Endometrium (tissue), 2 donors: ENCODE measurements around the gene SMIM29.
"Not testable (repeated sequence)": the region's sequence is repeated elsewhere in the genome, so short reads cannot be mapped to it uniquely, and the experiment has no call there.

Experiments used
- FAIRE-seq: peaks from 2 replicates; lab custom pipeline; 2012; peaks lifted over from hg19 to GRCh38; lab: Jason Lieb, UNC
- donor health status: control.
- donor health status: control.

Gene SMIM29

DNA sequence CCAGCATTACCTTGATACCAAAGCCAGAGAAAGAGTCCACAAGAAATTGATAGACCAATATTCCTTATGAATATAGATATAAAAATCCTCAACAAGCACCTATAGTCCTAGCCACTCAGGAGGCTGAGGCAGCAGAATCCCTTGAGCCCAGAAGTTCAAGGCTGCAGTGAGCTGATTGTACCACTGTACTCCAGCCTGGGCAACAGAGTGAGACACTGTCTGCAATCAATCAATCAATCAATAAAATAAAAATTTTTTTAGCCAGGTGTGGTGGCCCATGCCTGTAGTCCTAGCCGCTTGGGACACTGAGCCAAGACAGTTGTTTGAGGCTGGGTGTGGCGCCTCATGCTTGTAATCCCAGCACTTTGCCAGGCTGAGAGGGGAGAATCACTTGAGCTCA, 18.9 kb upstream of the SMIM29 start:
- no peak for FAIRE-seq

DNA sequence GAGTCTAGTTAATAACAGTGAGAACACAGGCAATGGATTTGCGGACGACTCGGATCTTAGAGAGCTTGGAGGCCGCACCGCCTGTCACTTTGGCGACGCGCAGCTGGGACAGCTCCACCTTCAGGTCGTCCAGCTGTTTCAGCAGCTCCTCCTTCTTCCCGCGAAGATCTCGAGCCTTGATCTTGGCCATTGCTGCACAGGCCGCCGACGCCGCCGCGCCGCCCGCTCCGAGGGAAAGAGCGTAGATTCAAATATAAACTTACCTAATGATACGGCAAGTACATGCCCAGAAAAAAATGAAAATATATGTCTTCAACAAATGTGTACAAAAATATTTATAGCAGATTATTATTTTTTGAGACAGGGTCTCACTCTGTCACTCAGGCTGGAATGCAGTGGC, 14.7 kb upstream of the SMIM29 start:
- not testable (repeated sequence) for FAIRE-seq

DNA sequence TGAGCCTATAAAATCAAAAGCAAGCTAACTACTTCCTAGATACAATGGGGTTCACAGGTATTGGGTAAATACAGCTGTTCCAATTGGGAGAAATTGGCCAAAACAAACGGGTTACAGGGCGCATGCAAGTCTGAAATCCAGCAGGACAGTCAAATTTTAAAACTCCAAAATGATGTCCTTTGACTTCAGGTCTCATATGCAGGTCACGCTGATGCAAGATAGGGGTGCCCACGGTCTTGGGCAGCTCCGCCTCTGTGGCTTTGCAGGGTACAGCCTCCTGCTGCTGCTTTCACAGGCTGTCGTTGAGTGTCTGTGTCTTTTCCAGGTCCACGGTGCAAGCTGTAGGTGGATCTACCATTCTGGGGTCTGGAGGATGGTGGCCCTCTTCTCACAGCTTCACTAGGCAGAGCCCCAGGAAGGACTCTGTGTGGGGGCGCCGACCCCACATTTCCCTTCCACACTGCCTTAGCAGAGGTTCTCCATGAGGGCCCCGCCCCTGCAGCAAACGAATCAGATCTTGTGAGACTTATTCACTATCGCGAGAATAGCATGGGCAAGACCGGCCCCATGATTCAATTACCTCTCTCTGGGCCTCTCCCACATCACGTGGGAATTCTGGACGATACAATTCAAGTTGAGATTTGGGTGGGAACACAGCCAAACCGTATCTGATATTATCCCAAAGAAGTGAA, 11.9 kb upstream of the SMIM29 start:
- no peak for FAIRE-seq

DNA sequence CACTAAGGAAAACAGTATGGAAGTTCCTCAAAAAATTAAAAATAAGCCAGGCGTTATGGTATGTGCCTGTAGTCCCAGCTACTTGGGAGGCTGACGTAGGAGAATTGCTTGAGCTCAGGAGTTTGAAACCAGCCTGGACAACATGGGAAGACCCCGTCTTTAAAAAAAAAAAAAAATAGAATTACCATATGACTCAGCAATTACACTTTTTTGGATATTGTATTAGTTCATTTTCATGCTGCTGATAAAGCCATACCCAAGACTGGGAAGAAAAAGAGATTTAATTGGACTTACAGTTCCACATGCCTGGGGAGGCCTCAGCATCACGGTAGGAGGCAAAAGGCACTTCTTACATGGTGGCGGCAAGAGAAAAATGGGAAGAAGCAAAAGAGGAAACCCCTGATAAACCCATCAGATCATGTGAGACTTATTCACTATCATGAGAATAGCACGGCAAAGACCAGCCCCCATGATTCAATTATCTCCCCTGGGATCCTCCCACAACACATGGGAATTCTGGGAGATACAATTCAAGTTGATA, 10.8 kb upstream of the SMIM29 start:
- no peak for FAIRE-seq

DNA sequence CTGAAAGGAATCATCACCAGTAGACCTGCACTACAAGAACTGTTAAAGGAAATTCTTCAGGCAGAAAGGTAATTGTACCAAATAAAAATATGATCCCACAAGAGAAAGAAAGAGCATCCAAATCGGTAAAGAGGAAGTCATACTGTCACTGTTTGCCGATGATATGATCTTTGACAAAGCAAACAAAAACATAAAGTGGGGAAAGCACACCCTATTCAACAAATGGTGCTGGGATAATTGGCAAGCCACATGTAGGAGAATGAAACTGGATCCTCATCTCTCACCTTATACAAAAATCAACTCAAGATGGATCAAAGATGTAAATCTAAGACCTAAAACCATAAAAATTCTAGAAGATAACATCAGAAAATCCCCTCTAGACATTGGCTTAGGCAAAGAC, 3.6 kb upstream of the SMIM29 start:
- not testable (repeated sequence) for FAIRE-seq

DNA sequence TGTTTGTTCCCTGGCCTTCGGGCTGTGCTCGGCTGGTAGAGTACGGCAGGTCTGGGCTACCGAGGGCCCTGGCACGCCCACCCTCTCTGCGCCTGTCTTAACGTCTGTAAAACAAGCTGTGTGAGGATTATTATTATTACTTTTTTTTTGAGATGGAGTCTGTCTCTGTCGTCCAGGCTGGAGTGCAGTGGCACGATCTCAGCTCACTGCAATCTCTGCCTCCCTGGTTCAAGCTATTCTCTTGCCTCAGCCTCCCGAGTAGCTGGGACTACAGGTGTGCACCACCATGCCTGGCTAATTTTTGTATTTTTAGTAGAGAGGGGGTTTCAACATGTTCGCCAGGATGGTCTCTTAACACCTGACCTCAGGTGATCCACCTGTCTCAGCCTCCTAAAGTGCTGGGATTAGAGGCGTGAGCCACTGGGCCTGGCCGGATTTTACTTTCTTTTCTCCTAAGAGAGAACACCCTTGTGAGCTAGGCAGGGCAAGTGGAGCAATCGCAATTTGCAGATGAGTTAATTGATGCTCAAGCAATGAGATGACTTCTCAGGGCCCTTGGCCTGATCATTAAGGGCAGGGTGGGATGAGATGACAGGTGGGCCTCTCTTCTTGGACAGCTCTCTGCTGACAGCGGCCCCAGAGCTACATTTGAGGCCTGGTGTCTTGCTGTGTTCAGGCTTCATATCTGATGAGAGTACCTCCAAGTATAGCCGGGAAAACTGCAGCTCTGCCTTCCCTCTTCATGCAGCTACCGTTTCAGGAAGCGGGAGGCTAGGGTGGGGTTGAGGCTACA, 859 bp upstream of the SMIM29 start:
- FAIRE-seq = no peak

DNA sequence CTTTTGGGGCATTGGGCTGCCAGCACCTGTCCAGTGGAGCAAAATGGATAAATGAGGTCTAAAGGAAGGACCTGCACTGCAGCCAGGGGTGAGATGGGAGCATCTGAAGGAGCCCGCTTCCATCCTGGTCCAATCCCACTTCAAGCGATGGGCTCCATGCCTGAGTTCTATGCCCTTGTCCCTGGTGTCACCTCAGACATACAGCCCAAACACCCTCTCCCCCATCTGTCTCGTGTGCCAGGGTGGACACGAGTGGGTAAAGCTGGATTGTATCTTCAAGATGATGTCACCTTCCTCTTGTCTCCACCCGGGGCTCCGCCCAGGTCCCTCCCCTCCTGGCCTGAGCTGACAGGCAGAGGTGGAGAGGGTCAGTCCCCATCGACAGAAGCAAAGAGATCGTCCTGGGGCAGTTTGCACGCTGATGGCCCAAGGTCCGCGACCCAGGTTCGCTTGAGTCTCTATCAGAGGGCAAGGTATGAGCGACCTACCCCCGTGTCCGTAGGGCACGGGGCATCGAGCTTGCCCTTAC, 544 bp downstream of the SMIM29 start:
- no peak for FAIRE-seq

DNA sequence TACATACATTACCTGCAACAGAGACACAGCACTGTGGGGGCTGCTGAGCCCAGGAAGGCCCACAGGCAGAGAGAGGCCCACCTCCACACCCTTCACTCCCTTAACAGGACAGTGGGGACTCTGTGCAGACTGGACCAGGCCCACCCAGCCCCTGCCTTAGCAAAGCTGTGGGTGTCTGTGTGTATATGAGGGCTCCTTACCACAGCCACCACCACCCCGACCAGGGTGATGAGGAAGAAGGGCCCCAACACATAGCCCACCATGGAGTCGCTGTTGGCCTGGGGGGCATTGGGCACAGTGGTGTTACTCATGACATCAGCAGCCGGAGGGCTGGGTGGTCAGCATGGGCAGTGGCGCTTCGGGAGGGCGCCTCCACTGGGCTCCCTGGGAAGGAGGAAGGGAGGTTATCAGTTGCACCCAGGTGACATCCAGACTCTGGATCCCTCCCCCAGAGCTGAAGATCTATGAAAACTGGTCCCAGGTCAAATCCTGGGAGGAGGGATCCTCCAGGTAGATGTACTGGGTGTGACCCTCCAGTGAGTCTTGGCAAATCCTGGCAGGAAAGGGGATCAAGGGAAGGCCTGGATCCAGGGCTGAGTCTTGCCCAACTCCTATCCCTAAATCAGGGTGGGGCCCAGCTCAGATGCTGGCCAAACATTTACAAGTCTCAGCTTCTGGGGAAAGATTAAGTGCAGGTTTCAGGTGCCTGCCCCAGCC, 1.2 kb downstream of the SMIM29 start:
- FAIRE-seq = no peak

DNA sequence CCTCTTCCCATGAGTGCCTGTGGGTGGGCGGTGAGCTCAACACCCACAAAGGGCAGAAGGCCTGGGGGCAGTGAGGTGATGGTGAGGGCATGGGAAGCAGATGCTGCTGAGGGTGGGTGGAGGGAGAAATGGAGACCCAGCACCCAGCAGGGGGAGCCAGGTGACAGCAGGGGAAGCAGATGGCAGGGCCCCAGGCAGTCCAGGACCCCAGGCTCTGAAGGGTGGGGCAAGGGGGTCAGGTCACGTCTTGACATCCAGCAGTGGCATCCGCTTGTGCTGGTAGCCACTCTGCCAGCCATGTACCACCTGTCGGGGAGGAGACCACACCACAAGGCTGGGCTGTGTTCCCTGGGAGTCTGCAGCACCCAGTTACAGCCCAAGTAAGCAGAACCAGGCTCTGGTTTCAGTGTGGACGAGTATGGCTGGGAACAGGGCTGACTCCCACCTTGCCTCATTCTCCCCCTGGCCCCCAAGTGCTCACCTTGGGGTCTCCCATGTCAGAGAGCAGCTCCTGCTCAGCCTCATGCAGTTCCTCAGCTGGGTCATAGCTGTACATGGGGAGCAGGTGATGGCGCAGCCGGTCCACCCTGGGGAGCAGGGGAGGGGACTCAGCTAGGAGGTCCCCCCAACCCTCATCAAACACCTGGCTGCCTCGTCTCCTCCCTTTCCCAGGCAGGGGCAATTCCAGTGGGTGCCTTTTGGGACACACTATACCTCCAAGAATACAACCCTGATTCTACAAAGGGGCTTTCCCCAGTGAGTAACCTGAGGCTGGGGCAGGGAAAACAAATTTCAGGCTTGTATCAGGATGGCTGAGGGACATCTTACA, 2.0 kb downstream of the SMIM29 start:
- no peak for FAIRE-seq

DNA sequence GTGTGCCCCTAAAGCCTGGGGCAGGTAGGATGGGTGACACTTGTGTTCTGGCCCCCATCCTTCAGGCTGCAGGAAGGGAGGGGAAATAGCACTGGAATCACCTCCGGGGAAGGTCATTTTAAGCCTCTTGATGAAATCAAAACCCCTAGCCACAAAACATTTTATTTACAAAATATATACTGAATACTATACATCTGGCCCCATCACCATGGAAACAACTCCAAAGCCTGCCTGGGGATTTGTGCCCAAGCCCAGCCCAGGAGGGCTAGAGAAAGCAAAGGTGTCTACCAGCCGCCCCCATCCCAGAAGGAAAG, 2.6 kb downstream of the SMIM29 start:
- FAIRE-seq = no peak

DNA sequence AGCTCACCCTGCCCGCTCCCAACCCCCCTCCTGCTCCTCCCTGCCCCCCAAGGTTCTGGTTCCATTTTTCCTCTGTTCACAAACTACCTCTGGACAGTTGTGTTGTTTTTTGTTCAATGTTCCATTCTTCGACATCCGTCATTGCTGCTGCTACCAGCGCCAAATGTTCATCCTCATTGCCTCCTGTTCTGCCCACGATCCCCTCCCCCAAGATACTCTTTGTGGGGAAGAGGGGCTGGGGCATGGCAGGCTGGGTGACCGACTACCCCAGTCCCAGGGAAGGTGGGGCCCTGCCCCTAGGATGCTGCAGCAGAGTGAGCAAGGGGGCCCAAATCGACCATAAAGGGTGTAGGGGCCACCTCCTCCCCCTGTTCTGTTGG, 3.1 kb downstream of the SMIM29 start:
- not testable (repeated sequence) for FAIRE-seq

DNA sequence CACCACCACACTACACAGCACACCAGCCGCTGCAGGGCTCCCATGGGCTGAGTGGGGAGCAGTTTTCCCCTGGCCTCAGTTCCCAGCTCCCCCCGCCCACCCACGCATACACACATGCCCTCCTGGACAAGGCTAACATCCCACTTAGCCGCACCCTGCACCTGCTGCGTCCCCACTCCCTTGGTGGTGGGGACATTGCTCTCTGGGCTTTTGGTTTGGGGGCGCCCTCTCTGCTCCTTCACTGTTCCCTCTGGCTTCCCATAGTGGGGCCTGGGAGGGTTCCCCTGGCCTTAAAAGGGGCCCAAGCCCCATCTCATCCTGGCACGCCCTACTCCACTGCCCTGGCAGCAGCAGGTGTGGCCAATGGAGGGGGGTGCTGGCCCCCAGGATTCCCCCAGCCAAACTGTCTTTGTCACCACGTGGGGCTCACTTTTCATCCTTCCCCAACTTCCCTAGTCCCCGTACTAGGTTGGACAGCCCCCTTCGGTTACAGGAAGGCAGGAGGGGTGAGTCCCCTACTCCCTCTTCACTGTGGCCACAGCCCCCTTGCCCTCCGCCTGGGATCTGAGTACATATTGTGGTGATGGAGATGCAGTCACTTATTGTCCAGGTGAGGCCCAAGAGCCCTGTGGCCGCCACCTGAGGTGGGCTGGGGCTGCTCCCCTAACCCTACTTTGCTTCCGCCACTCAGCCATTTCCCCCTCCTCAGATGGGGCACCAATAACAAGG, 3.6 kb downstream of the SMIM29 start:
- FAIRE-seq = not testable (repeated sequence)

DNA sequence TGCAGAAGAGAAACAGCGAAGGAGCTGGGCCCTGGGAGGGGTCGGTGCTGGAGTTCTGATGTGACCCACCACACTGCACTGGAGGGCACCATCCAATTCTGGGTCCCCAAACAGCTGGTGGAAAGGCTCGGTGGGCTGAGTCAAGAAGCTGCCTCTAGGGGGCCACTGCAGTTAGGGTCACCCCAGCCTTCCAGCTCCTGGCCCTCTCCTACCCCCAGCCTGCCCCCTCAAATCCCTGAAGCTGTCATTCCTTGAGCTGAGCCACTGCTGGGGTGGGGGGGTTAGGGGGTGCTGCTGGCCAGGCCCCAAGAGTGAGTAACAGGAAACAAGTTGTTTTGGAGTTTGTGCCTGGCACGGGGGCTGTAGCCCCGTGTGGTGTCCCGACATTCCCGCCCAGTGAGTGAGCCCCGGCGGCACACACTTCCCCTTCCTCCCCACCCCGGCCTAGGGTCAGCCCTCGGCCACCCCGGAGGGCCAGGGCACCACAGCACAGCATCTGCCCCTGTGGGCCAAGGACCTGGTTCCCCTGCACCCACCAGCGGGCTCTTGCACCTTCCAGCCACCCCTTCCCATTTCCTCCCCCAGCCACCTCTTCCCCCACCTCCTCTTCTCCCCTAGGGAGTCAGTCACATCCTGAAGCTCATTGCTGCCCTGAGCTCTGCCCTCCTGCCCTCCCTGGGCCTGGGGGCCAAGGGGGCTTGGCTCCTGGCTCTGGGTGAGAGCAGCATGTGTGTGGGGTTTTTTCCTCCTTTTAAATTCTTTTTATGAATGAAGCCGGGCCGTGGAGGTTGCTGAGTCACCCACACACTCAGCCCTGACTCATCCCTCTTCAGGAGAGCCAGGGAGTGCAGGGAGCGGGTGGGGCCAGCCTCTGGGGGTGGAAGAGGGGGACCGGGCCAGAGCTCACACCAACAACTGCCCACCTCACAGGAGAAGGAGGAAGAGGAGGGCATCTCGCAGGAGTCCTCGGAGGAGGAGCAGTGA, 4.6 kb downstream of the SMIM29 start:
- FAIRE-seq = no peak

DNA sequence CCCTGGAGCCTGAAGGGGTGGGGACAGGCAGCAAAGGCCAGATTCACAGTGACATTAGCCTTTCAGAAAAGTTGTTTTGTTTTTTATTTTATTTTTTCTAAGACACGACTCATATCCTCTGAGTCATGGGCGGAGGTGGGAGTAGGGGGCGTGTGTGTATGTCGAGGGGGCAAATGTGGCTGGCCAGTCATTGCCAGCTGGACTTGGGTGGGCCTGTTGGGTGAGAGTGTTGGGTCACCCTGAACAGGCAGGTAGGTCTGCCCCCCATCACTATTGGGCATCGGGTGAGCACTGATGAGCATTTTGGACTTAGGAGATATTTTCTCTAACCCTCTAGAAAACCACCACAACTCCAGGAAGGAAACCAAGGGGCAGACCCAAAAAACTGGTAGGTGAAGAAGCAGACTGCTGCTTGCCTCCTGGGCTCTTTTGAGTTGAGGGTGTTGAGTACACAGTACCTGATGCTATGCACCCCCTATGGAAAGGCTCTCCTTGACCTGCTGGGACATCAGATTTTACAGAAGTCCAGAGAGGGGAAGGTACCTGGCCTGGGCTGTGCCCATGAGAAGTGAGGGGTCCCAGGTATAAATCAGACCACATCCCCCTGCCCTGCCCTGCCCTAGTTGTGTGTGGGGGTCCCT, 5.6 kb downstream of the SMIM29 start:
- FAIRE-seq = no peak

DNA sequence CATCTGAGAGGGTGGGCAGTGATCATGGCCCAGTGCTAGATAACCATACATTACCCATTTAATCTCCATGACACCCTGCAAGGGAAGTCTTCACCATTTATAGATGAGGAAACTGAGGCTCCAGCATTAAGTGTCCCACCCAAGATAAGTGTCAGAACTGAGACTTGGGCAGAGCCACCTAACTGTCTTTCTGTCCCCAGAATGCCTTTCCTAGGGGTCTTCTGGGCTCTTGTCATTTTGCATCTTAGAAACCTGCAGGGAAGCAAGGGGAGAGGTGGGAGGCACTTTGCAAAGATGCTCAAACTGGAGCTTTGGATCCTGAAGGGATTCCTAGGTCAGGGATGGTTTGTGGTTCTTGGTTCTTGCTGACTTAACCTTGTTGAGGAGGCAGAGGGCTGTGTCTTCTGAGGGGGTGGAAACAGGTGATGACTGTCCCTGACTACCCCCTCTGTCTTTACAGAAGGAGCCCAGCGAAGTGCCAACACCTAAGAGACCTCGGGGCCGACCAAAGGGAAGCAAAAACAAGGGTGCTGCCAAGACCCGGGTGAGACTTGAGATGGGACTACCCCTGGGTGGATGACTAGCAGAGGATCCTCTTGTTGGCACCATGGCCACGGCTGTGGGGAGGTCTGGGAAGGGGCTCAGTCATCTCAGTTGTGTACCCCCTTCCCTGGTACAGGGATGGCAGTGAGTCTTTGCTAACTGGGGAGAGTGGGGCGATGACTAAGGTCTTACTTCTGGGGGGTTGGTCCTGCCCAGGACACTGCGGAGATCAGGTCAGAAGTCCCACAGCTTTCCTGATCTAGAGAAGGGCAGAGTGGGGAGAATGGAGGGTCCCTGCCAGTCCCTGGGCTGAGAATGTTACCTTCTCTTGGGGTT, 6.3 kb downstream of the SMIM29 start:
- FAIRE-seq = no peak

DNA sequence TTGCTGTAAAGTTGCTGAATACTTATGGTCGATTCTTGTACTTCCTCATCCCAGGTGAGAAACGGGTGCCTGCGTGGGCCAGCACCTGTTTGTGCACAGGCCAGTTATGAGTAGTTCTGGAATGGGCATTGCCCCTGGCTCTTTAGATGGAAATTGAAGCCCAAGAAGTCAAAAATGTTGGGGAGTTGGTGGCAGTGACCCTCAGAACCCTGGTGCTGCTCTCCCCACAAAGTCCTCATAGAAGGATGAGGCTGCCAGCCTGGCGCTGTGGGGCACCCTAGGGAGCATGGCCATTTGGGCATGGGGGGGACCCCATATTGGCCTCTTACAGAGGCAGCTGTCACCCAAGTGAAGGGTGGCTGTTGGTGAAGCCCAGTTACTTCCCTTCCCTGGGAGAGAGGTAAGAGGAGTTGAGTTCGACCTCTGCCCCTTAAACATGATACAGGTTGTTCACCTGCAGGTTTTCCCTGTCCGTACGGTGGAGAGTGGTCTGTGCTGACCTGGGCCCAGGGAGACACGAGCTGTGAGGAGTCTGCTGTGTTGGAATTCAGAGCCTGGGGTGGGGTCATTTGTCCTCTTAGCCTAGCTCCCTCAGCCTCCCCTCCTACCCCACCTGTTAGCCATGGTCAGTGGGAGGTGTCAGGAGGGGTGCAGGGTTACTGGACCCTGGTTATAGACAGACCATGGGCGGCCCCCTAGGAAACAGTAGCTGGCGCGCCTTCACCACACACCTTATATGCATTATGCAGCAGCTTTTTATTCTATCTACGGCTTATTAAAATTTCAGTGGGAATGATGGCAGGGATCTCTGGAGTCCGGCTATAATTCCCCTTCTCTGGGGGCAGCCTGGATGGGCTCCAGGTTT, 7.2 kb downstream of the SMIM29 start:
- FAIRE-seq = no peak
